H9 (cell line): ENCODE results near the gene TTC24. TPM values are rescaled to one million over a fixed set of nuclear protein-coding genes. Genes with fewer than 3 reads are reported as not detected.

Experiments used
- DNase-seq: peaks from one replicate; pipeline ENCODE4 v3.0.0-alpha.2; 2017
- H2AFZ ChIP-seq: one replicate; pipeline ENCODE4 v1.6.1; 2013; ENCODE audit warnings: mild to moderate bottlenecking, low read length, control low read depth, moderate library complexity
- H2AK5ac ChIP-seq: 2 replicates; pipeline ENCODE4 v1.6.1; 2013; ENCODE audit warnings: low read length, control low read depth, mixed read lengths; ENCODE audit not compliant: insufficient read length
- H2BK120ac ChIP-seq: one replicate; pipeline ENCODE4 v1.6.1; 2013; ENCODE audit warnings: low read depth, mild to moderate bottlenecking, low read length, control low read depth, inconsistent platforms; ENCODE audit not compliant: poor library complexity, severe bottlenecking
- H2BK12ac ChIP-seq: 2 replicates; pipeline ENCODE4 v1.6.1; 2013; ENCODE audit warnings: low read length, control low read depth, mixed read lengths, low read depth; ENCODE audit not compliant: insufficient read length
- H2BK15ac ChIP-seq: 2 replicates; pipeline ENCODE4 v1.6.1; 2013; ENCODE audit warnings: low read depth, low read length, control low read depth
- H2BK20ac ChIP-seq: one replicate; pipeline ENCODE4 v1.6.1; 2013; ENCODE audit warnings: low read depth, mild to moderate bottlenecking, low read length, control low read depth, inconsistent platforms; ENCODE audit not compliant: poor library complexity, severe bottlenecking
- H2BK5ac ChIP-seq: 2 replicates; pipeline ENCODE4 v1.6.1; 2013; ENCODE audit warnings: low read length, control low read depth, mixed read lengths; ENCODE audit not compliant: insufficient read length
- H3K14ac ChIP-seq: 2 replicates; pipeline ENCODE4 v1.6.1; 2013; ENCODE audit warnings: low read length, control low read depth; ENCODE audit not compliant: insufficient read depth
- H3K18ac ChIP-seq: 2 replicates; pipeline ENCODE4 v1.6.1; 2013; ENCODE audit warnings: low read depth, mild to moderate bottlenecking, mixed read lengths, low read length, control low read depth; ENCODE audit not compliant: insufficient read length
- H3K23ac ChIP-seq: 2 replicates; pipeline ENCODE4 v1.6.1; 2013; ENCODE audit warnings: low read length, control low read depth, mixed read lengths, low read depth; ENCODE audit not compliant: insufficient read length
- H3K23me2 ChIP-seq: 2 replicates; pipeline ENCODE4 v1.6.1; 2013; ENCODE audit warnings: low read depth, mild to moderate bottlenecking, mixed read lengths, low read length, control low read depth; ENCODE audit not compliant: insufficient read length, poor library complexity, severe bottlenecking
- H3K27ac ChIP-seq: 2 replicates; pipeline ENCODE4 v1.5.1; 2013; ENCODE audit warnings: low read length, control low read depth, mixed read lengths, low read depth; ENCODE audit not compliant: insufficient read length
- H3K27me3 ChIP-seq: 2 replicates; pipeline ENCODE4 v1.6.1; 2013; ENCODE audit warnings: low read length, control low read depth, inconsistent platforms; ENCODE audit not compliant: insufficient read depth
- H3K4ac ChIP-seq: 2 replicates; pipeline ENCODE4 v1.6.1; 2013; ENCODE audit warnings: low read depth, mild to moderate bottlenecking, control low read depth, inconsistent platforms, low read length, moderate library complexity
- H3K4me1 ChIP-seq: 2 replicates; pipeline ENCODE4 v1.6.1; 2013; ENCODE audit warnings: low read length, control low read depth, inconsistent platforms; ENCODE audit not compliant: insufficient read depth
- H3K4me2 ChIP-seq: 2 replicates; pipeline ENCODE4 v1.6.1; 2013; ENCODE audit warnings: low read length, control low read depth, mixed read lengths; ENCODE audit not compliant: insufficient read length, insufficient read depth
- H3K56ac ChIP-seq: 2 replicates; pipeline ENCODE4 v1.6.1; 2013; ENCODE audit warnings: low read depth, mild to moderate bottlenecking, mixed read lengths, low read length, control low read depth; ENCODE audit not compliant: insufficient read length
- H3K79me1 ChIP-seq: 2 replicates; pipeline ENCODE4 v1.6.1; 2013; ENCODE audit warnings: low read depth, mild to moderate bottlenecking, moderate library complexity, low read length, control low read depth, inconsistent platforms; ENCODE audit not compliant: insufficient read depth, poor library complexity, severe bottlenecking
- H3K79me2 ChIP-seq: 2 replicates; pipeline ENCODE4 v1.6.1; 2013; ENCODE audit warnings: low read length, control low read depth, inconsistent platforms; ENCODE audit not compliant: insufficient read depth
- H3K9ac ChIP-seq: 2 replicates; pipeline ENCODE4 v1.6.1; 2013; ENCODE audit warnings: low read length, control low read depth, mixed read lengths; ENCODE audit not compliant: insufficient read length; ENCODE audit errors: extremely low read depth
- H3K9me3 ChIP-seq: one replicate; pipeline ENCODE4 v1.6.1; 2013; ENCODE audit warnings: low read depth, low read length, inconsistent platforms; ENCODE audit not compliant: control insufficient read depth
- H3T11ph ChIP-seq: one replicate; pipeline ENCODE4 v1.6.1; 2013; ENCODE audit warnings: mild to moderate bottlenecking, low read length, control low read depth, inconsistent platforms
- H4K20me1 ChIP-seq: one replicate; pipeline ENCODE4 v1.6.1; 2013; ENCODE audit not compliant: control insufficient read depth, insufficient read length, insufficient read depth
- H4K5ac ChIP-seq: 2 replicates; pipeline ENCODE4 v1.6.1; 2013; ENCODE audit warnings: low read depth, mild to moderate bottlenecking, mixed read lengths, low read length, control low read depth; ENCODE audit not compliant: insufficient read length
- H4K8ac ChIP-seq: replicated peaks from 2 replicates; pipeline ENCODE4 v1.6.1; 2013; ENCODE audit warnings: low read length, control low read depth, mixed read lengths, low read depth; ENCODE audit not compliant: insufficient read length
- H4K91ac ChIP-seq: 2 replicates; pipeline ENCODE4 v1.6.1; 2013; ENCODE audit warnings: low read depth, mild to moderate bottlenecking, moderate library complexity, mixed read lengths, low read length, control low read depth; ENCODE audit not compliant: insufficient read length
- H3K27ac Mint-ChIP-seq, 3 experiments: 2 replicates in 2 of 3; 3 replicates in 1 of 3; pipeline ENCODE4 v1.8.0; 2020 to 2021; ENCODE audit warnings: mixed read lengths in 3 of 3, mild to moderate bottlenecking in 1 of 3, moderate library complexity in 1 of 3
- H3K27me3 Mint-ChIP-seq: 2 replicates; pipeline ENCODE4 v1.8.0; 2021; ENCODE audit warnings: low read depth, mild to moderate bottlenecking, moderate library complexity, mixed read lengths
- H3K36me3 Mint-ChIP-seq, 3 experiments: 2 replicates in 2 of 3; 3 replicates in 1 of 3; pipeline ENCODE4 v1.8.0; 2020 to 2021; ENCODE audit warnings: low read depth in 3 of 3, mixed read lengths in 3 of 3; ENCODE audit not compliant: insufficient read depth in 1 of 3
- H3K4me1 Mint-ChIP-seq, 2 experiments: 2 replicates each; pipeline ENCODE4 v1.8.0; 2020; ENCODE audit warnings: mixed read lengths in 2 of 2
- H3K4me3 Mint-ChIP-seq, 2 experiments: 2 replicates in 1 of 2; 3 replicates in 1 of 2; pipeline ENCODE4 v1.8.0; 2020 to 2021; ENCODE audit warnings: mild to moderate bottlenecking in 2 of 2, mixed read lengths in 2 of 2, moderate library complexity in 1 of 2
- H3K9me3 Mint-ChIP-seq, 2 experiments: 2 replicates in 1 of 2; 3 replicates in 1 of 2; pipeline ENCODE4 v1.8.0; 2020; ENCODE audit warnings: mild to moderate bottlenecking in 2 of 2, mixed read lengths in 2 of 2, moderate library complexity in 1 of 2
- WGBS: extraction: QIAGEN DNeasy Blood & Tissue Kit; methylation state at CpG from one replicate; pipeline ENCODE4 v1.1.7; 2013; ENCODE audit warnings: missing lambda C conversion rate, low lambda C conversion rate, mixed read lengths; ENCODE audit not compliant: insufficient read length; ENCODE audit errors: extremely low coverage; 5-methylcytosine and 5-hydroxymethylcytosine counted together
- total RNA-seq: library from RNA; stranded (reverse); gene quantifications from 2 replicates; pipeline ENCODE4 v1.2.1, GENCODE V29; 2021
- TF ChIP-seq, protein P1 (sequence below): fragments of 200-600 bp; sonication (generic); conservative IDR thresholded peaks from 3 replicates; pipeline ENCODE4 v1.8.0; 2021; ENCODE audit warnings: antibody characterized with exemption, mild to moderate bottlenecking

TTC24 gene
- total RNA-seq, 1 experiment from 2014 or later = 0.26 TPM

DNA sequence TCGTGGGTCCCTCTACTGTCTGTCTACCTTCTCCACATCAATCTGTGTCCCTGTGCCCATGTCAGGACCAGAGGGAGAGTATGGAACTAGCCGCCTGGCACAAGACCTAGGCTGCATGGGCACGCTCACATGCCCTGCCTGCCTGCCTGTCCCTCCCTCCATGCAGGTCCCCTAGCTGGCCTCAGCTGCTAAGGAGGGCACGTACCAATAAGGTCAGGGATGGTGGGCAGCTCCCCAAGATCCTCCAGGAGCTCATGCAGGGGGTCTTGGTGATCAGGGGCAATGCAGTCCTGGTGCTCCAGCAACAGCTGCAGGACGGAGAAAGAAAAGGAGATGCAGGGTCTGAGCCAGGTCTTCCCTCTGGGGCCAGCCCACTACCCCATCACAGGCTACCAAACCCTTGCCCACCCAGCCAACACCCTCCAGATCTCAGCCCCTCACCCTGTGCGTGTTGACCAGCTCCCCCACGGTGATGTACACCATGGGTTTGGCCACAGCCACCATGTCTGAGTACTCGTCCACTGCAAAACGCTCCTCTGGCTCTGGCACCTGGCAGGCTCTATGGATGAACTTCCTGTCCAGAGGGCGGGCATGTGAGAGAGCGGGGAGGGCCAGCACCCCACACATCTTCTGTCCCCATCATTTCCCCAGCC, 45.8 kb upstream of the TTC24 start:
- no peak overlapping the region for H3K4me2 ChIP-seq
- H3K23ac ChIP-seq = no peak overlapping the region
- no peak for DNase-seq
- H3K18ac ChIP-seq = no peak overlapping the region
- H2BK15ac ChIP-seq = no peak overlapping the region
- H3K9ac ChIP-seq = no peak overlapping the region
- peaks cover 28 to 84% (median 76%) of the 10 kb centered on the region in 3 experiments for H3K36me3 Mint-ChIP-seq
- H4K20me1 ChIP-seq = no peaks in the 10 kb centered on the region
- no peak overlapping the region for H3K4ac ChIP-seq
- no peak overlapping the region for H4K91ac ChIP-seq
- no peak overlapping the region for H4K8ac ChIP-seq
- H3K27ac Mint-ChIP-seq = peak overlapping the region in 2 of 3 experiments; percentile 57 to 87; a peak in 2 of 7 replicates
- H3K56ac ChIP-seq = no peak overlapping the region
- TF ChIP-seq, protein P1, sequence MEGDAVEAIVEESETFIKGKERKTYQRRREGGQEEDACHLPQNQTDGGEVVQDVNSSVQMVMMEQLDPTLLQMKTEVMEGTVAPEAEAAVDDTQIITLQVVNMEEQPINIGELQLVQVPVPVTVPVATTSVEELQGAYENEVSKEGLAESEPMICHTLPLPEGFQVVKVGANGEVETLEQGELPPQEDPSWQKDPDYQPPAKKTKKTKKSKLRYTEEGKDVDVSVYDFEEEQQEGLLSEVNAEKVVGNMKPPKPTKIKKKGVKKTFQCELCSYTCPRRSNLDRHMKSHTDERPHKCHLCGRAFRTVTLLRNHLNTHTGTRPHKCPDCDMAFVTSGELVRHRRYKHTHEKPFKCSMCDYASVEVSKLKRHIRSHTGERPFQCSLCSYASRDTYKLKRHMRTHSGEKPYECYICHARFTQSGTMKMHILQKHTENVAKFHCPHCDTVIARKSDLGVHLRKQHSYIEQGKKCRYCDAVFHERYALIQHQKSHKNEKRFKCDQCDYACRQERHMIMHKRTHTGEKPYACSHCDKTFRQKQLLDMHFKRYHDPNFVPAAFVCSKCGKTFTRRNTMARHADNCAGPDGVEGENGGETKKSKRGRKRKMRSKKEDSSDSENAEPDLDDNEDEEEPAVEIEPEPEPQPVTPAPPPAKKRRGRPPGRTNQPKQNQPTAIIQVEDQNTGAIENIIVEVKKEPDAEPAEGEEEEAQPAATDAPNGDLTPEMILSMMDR = no peak
- no peaks in the 10 kb centered on the region for H3K9me3 ChIP-seq
- no peak overlapping the region for H2BK20ac ChIP-seq
- H2BK120ac ChIP-seq = no peak overlapping the region
- peaks cover 0 to 2% of the 10 kb centered on the region in 2 experiments; a peak in 2 of 4 replicates for H3K4me1 Mint-ChIP-seq
- H2AFZ ChIP-seq = no peak overlapping the region
- H3T11ph ChIP-seq = no peak overlapping the region
- no peak overlapping the region for H4K5ac ChIP-seq
- H3K79me2 ChIP-seq = no peaks in the 10 kb centered on the region
- no CpG with 5 or more reads among the region's 11 CpGs for WGBS
- H3K14ac ChIP-seq = no peak overlapping the region
- no peaks in the 10 kb centered on the region for H3K9me3 Mint-ChIP-seq
- no peaks in the 10 kb centered on the region for H3K4me1 ChIP-seq
- no peaks in the 10 kb centered on the region for H3K79me1 ChIP-seq
- no peaks in the 10 kb centered on the region for H3K27me3 ChIP-seq
- H3K4me3 Mint-ChIP-seq = no peak overlapping the region
- H3K27me3 Mint-ChIP-seq = no peaks in the 10 kb centered on the region
- H2BK5ac ChIP-seq = no peak overlapping the region
- H3K23me2 ChIP-seq = no peaks in the 10 kb centered on the region
- no peak overlapping the region for H3K27ac ChIP-seq
- no peak overlapping the region for H2BK12ac ChIP-seq
- H2AK5ac ChIP-seq = no peak overlapping the region
